Measurements from ENCODE around the gene SPATS2.

- no peak for TF ChIP-seq CTCF (IDR thresholded peaks at IDR 0.05; ENCODE audit: insufficient read depth, low read depth, low read length)
- no peak for TF ChIP-seq EZH2 (IDR thresholded peaks at IDR 0.05; ENCODE audit: insufficient read depth, low read length)
These were observed 182.8 kb downstream of the SPATS2 start for GRCh38 chr12:49549735-49550692.
